Activated gamma-delta T cell treated with anti-CD3 and anti-CD28 coated beads, Interleukin-2, amount 50 U/mL, for 16 hours (primary cell): ENCODE data around the gene TEX52.
"Not testable (repeated sequence)": the region's sequence is repeated elsewhere in the genome, so short reads cannot be mapped to it uniquely, and the experiment has no call there.

Experiments used
- DNase-seq: peaks from one replicate; pipeline ENCODE4 v3.0.0-alpha.2; 2020; ENCODE audit warnings: low read depth

TEX52 gene

DNA sequence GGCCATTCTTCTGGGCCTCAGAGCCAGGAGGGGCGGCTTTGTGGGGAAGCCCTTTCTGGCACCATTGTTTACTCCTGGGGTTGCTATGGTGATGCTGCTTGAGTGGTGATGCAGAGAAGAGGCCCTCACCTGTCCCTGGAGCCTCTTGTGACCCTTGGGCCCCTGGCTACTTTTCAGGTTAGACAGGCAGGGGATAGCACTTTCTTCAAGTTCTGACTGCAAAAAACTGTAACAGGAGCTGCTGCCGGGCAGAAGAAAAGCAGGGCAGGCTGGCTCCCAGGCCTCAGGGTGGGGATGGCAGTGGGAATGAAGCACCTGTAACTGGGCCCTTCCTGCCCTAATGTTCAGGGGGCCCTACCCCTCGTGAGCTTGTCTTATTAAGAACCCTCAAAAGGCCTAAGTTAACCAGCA is at the start of gene TEX52:
Gene TEX52 (minus strand): TSS at position 19 of the 411 bp plus-strand sequence. CDS start 13 bp downstream, at position 6.
- no peak for DNase-seq

DNA sequence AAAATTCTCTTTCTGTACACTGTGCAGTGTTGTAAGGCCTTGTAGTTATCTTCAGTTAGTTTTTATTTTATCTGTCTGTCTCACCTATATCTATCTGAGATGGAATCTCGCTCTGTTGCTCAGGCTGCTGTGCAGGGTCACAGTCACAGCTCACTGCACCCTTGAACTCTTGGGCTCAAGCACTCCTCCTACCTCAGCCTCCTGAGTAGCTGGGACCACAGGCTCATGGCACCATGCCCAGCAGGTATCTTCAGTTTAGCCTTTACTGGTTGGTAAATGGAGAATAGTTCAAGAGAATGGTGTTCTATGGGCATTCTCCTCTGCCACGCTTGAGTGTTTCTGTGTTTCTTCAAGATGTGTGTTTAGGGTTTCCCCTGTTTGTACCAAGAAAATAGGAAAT is 47.4 kb upstream of the TEX52 start:
- DNase-seq: no peak

DNA sequence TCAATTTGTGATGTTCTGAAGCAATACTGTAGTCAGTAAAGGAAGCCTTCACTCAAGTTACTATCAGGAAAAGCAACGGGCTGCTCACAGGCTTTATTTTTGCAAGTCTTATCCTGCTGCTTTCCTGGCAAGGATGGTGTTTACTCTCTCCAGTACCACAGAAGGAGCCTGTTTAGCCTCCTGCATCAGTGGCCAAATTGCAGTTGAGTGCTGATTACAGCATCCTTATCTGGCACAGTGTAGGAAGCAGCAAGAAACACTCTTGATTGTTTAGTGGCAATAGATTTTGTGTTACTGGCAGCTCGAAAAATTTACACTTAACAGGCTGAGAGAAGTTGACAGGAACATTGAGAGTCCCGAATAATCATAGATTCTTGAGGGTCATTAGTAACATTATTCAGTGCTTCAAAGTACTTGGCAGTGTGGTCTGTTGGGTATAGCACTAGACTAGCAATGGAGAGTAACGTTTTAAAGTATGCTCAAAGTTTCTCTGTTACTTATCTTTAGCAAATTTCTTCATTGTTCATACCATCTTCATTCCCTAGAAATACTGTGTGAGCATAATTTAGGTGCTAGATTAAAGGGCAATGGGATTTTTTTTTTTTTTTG is 45.5 kb upstream of the TEX52 start:
- DNase-seq: no peak

DNA sequence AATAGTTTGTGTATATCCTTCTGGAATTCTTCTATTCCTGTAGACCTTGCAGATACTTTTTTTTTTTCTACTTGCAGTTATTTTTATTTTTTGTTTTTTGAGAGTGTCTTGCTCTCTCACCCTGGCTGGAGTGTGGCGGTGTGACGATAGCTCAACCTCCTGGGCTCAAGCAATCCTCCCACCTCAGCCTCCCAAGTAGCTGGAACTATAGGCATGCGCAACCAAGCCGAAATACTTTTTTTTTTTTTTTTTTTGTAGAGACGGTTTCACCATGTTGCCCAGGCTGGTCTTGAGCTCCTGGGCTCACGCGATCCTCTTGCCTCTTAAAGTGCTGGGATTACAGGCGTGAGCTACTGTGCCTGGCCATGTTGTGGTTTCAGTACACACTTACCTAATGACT is 43.8 kb upstream of the TEX52 start:
- DNase-seq: no peak

DNA sequence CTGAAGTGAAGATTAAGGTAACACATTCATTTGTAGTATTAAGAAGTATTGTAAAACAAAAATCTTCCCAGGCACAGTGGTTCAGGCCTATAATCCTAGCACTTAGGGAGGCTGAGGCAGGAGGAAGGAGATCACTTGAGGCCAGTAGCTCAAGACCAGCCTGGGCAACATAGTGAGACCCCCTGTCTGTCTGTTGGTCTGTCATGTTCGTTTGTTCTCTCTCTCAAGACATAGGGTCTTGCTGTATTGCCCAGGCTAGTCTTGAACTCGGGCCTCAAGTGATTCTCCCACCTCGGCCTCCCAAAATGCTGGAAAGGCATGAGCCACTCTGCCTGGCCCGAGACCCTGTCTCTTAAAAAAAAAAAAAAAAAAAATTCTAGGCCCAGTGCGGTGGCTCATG is 40.6 kb upstream of the TEX52 start:
- DNase-seq: no peak

DNA sequence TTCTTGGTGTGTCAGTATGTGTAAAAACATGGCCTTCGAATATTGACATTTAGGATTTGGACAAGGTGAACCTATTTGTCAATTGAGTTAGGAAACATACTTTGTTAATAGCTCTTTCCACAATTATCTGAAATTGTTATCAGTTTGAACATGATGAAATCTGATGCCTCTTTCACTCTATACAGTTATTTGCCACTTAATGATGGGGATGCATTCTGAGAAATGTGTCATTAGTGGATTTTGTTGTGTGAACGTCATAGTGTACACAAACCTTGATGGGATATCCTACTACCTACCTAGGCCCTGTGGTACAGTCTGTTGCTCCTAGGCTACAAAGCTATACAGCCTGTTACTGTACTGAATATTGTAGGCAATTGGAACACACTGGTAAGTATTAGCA is 38.7 kb upstream of the TEX52 start:
- DNase-seq: no peak

DNA sequence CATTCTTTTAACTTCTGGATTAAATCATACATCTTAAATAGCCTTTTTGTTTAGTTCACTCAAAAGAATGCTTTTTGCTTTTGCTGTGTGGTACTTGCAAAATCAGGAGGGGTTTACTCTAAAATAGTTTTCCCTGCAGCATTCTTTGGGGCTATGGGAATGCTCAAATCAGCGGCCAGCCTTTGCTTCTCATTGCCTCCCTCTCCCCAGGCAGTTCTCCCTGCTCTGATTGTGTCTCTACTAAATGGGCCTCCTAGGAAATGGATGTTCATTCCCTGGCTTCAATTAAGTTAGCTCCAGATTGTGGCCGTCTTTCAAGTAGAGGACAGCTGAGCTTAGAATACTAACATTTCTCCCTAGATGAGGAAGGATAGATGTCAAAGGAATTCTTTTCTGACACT is 38.2 kb upstream of the TEX52 start:
- DNase-seq: no peak

DNA sequence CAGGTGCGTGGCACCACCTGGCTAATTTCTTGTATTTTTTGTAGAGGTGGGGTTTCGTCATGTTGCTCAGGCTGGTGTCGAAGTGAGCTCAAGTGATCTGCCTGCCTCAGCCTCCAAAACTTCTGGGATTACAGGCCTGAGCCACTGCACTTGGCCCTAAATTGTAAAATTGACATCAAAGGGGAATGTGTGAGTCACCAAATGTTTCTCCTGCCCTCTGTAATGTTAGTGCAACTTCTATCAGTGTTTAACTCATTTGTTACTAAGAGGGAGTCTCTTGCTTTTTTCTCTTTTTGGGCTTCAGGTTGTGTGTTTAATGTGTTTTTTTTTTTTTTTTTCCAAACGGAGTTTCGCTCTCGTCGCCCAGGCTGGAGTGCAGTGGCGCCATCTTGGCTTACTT is 36.2 kb upstream of the TEX52 start:
- no peak for DNase-seq

DNA sequence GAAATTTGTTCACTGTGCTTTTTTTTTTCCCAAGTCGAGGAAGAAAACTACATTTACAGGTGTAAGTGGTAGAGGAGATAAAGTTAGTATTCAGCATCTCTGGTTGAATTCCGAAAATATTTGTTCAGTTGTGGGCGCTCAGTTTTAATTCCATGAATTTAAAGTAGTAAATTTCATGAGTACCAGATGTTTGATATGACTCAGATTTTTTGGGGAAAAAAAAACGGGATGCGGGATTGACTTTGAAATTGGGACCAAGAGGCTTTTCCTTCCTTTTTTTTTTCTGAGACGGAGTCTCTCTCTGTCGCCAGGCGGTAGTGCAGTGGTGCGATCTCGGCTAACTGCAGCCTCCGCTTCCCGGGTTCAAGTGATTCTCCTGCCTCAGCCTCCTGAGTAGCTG is 35.4 kb upstream of the TEX52 start:
- DNase-seq: no peak

DNA sequence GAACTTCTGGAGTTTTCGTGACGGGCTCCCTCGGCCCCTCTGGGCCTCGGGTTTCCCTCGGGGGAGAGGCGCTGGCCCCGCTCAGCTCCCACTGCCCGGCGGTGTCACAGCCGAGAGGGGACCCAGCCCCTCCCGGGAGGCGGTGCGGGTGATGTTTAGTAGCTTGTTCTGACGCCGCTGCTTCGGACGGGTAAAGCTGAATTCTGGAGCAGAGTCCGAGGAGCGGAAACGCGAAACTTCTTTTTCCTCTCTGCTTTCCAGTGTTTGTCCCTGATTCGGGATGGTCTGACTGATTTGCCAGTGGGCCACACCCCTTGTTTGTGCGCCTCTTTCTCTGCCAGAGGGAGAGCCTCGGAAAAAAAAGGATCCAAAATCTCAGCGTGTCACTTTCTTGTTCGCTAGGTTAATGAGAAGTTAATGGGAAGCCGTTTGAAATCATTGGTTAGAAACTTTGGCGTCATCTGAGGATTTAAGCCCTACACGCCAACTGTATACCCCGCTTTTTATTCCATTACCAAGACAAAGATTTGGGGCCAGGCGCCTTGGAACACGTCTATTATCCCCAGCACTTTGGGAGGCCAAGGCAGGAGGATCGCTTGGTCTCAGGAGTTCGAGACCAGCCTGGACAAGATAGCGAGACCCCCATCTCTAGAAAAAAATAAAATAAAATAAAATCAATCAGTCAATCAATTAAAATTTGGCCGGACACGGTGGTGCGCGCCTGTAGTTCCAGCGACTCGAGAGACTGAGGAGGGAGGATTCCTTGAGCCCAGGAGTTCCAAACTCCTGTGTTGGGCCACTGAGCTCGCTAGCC is 34.6 kb upstream of the TEX52 start:
- DNase-seq: peak; percentile 9

DNA sequence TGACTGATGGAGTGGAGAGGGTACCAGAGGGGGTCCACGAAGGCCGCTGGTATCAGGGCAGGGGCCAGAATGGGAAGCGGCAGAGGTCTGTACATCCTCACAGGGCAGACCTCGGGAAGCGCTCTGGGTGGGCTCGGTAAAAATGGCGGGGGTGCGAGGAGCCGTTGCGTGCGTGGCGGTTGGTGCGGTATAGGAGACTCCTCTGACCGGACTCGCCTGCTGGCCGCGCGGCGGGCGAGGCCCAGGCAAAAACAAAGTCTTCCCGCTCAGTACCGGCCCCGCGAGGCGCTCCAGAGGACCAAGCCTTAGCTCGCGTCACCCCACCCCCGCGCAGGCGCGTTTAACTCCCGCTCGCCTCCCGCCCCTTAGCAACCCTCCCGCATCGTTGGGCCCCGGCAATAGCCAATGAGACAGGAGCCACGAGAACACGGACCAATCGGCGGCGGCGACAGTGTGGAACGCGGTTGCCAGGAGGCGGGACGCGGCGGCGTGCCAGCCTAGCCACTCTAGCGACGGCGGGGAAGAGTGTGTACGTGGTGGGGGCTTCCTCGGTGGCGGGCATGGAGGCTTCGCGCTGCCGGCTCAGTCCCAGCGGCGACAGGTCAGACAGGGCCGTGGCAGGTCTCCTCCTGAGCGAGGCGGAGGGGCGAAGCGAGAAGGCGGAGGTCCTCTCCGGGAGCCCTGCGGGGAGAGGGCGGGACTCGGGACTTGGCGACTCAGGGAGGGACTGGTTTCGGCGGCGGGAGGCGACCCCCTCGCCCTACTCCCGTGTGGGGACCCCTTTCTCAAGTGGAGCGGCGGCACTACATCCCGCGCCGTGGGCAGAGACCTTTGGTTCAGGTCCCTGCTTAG is 33.8 kb upstream of the TEX52 start, which contains the start of gene TULP3:
Gene TULP3 (plus strand): TSS at position 504 of the 852 bp plus-strand sequence. CDS start 57 bp downstream, at position 561.
- peak; percentile 98 for DNase-seq

DNA sequence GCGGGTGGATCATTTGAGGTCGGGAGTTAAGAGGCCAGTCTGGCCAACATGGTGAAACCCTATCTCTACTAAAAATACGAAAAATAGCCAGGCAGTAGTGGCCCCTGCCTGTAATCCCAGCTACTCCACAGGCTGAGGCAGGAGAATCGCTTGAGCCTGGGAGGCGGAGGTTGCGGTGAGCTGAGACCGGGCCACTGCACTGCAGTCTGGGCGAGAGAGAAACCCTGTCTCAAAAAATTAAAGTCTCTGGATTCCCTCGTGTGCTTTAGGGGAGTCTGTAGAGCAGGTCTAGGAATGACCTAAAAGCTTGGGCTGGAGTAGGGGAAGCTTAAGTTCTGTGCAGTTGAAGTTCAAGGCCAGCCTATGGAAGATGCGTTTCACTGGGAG is 33.2 kb upstream of the TEX52 start:
- DNase-seq: no peak

DNA sequence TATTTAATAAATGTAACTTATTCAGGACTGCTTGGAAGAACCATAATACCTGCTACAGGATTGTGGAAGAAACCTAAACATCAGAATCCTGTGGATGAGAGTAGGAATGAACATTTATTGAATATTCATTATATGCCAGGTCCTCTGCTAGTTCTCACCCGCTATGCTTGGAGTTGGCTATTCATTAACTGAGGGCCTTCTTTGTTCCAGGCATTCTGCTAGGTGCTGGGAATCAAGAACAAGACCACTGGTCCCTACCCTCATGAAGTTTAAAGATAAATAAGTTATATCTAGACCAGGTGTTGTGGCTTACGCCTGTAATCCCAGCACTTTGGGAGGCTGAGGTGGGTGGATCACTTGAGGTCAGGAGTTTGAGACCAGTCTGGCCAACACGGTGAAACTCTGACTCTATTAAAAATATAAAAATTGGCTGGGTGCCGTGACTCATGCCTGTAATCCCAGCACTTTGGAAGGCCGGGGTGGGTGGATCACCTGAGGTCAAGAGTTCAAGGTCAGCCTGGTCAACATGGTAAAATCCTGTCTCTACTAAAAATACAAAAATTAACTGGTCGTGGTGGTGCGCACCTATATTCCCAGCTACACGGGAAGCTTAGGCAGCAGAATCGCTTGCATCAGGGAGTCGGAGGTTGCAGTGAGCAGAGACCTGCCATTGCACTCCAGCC is 30.1 kb upstream of the TEX52 start:
- DNase-seq: no peak

DNA sequence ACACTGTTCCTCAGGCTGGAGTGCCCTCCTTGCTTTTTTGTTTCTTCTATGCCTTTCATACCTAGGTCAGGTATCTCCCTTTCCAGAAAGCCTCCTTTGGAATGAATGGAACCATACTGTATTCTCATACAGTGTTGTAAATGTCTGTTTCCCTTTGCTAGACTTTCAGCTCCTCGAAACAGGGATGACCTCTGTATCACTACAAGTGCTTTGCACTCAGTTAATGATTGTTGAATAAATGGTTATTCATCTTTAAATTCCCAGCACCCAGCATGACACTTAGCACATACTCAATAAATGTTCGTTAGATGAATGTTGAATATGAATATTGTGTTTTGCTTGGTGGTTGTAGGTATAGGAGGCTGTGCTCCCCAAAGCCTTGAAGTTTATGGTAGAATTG is 28.0 kb upstream of the TEX52 start:
- DNase-seq: no peak

DNA sequence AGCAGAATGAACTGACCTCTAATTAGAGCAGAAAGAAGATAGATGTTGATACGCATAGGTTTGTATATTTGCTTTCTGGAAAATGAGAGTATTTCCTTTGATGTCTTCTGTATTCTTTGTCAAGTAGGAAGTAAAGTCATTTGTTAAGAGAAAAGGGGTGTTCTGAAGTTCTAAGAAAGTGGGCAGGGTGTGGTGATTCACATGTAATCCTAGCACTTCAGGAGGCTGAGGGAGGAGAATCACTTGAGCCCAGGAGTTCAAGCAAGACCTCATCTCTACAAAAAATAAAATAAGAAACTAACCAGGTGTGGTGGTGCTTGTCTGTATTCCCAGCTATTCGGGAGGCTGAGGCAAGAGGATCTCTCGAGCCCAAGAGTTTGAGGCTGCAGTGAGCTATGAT is 23.0 kb upstream of the TEX52 start:
- DNase-seq: no peak

DNA sequence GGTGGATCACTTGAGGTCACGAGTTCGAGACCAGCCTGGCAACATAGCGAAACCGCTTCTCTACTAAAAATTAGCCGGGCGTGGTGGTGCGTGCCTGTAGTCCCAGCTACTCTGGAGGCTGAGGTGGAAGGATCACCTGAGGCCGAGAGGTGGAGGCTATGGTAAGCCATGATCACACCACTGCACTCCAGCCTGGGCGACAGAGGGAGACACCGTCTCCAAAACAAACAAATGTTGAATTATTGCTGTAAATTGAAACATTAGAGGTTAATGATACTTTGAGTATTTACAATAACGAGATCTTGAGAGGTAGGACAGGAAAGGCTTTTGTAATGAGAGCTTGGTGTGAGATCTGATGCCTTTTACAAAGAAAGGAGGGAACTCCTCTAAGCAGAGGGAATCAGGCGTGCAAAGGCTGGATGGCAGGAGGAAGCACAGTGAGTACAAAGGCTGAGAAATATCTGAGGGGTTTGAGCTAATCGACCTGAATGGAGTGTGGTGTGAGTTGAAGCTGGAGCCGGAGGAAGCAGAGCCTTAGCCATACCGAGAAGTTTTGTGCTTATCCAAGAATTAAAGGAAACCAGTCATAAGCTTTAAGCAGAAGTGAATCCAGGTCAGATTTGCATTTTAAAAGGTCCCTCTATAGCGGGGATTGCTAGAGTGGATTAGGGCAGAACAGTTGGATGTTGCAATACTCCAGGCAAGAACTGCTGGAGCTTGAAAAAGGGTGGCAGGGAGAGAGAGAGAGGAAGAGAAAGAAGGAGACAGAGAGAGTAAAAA is 21.3 kb upstream of the TEX52 start:
- DNase-seq: no peak

DNA sequence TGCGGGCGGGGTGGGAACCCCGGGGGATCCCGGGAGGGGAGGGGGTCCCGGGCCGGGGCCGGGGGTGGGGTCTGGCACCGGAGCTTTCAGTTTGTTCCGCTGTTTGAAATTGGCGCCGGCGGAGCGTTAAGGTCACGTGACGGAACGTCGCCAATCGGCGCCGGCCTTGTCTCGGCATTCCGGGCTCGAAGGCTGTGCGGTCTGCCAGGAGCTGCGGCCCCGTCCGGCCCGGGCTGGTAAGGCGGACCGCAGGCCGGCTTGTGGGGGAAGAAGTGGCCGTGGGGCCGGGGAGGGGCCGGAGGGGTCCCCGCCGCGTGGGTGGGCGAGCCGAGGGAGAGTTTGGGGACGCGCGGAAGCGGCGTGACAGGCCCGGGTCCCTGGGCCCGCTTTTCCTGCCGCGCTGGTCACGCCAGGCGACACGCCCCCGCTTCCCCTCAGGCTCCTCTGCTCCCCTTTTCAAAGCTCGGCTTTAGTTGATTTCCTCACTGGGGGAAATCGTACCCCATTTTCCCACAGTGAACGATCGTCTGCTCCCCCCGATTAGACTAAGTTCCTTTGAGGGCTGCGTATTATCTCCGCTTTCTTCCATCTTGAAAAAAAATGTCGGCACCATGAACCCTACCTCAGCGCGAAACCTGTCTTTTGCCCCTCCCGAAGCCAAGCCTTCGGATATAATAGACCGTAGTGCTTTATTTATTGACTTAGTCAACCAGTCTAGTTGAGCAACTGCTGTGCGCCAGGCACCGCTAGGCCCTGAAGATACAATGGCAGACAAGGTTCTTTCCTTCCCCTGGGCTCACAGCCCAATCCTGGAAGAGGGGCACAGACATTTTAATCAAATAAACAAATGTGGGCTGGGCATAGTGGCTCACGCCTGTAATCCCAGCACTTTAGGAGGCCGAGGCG is 20.5 kb upstream of the TEX52 start, which contains the start of the genes FOXM1 and RHNO1:
Gene FOXM1 (minus strand): TSS at position 128 of the 906 bp plus-strand sequence. CDS start 2,696 bp downstream, outside the sequence.
Gene RHNO1 (plus strand): TSS at position 177 of the 906 bp plus-strand sequence. CDS start 8,144 bp downstream, outside the sequence.
- peak; percentile 76 for DNase-seq

DNA sequence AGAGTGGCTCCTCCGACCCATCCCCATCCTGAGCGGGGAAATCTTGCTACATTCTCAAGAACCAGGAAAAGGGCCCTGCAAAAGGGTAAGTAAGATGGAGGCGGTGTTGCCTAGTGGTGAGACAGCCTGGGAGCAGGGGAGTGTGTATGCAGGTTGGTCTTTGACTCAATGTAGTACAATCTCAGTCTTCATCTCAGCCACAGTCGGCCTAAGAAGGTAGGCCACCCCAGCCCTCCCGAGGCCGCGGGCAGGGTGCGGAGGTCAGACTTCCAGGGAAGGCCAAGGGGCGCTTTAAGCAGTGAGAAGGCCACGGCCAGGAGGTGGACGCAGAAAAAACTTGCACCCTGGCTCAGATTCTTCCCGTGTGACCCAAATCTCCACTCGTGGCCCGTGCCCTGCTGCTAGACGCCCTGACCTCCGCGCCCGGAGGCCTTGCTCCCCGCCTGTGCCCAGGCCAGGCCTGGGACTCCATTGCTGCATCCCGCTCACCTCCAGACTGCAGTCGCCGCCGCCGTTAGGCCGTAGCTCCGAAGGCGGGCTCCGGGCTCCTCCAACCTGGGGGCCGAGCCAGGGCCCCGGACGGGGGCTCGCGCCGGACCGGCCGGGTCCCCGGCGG is 19.7 kb upstream of the TEX52 start:
- no peak for DNase-seq

DNA sequence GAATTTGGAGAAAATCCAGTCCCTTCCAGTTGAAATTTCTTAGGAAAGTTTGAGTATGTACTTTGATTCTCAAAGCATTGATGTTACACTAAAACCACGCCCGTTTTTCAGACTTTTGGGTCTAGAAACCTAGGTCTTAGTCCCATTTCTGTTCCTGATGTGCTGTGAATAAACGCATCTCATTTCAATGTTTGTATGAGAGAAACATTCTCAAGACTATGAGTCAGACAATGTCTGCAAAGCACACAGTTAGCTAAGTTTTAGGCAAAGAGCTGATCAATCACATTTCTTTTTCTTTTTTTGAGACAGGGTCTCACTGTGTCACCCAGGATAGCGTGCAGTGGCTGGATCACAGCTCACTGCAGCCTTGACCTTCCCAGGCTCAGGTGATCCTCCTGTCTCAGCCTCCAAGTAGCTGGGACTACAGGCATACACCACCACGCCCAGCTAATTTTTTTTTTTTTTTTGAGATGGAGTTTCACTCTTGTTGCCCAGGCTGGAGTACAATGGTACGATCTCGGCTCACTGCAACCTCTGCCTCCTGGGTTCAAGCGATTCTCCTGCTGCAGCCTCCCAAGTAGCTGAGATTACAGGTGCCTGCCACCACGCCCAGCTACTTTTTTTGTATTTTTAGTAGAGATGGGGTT is 12.3 kb upstream of the TEX52 start:
- DNase-seq: not testable (repeated sequence)
